ENCODE data around the gene BICDL1.

DNA sequence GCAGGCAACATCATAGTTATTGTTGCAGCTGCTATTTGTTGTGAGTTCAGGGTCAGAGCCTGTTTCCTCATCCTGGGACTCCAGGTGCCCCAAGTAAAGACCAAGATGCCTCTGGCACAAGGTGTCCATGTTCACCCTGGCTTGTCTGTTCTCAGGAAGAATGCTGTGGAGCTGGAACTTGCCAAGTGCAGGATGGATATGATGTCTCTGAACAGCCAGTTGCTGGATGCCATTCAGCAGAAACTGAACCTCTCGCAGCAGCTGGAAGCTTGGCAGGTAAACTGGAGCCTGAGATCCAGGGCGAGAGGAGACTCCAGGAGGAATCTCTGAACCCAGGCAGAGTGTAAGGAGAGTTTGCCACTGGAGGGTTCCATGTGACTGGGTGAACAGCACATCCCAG lies 100.8 kb downstream of the BICDL1 start:
- TF ChIP-seq POLR2AphosphoS5 (IDR thresholded peaks at IDR 0.05; ENCODE audit: insufficient read depth in 1 of 2, low read depth in 1 of 2) (no peak), POLR2A (IDR thresholded peaks at IDR 0.05) (no peak)
- TF ChIP-seq, protein P1, sequence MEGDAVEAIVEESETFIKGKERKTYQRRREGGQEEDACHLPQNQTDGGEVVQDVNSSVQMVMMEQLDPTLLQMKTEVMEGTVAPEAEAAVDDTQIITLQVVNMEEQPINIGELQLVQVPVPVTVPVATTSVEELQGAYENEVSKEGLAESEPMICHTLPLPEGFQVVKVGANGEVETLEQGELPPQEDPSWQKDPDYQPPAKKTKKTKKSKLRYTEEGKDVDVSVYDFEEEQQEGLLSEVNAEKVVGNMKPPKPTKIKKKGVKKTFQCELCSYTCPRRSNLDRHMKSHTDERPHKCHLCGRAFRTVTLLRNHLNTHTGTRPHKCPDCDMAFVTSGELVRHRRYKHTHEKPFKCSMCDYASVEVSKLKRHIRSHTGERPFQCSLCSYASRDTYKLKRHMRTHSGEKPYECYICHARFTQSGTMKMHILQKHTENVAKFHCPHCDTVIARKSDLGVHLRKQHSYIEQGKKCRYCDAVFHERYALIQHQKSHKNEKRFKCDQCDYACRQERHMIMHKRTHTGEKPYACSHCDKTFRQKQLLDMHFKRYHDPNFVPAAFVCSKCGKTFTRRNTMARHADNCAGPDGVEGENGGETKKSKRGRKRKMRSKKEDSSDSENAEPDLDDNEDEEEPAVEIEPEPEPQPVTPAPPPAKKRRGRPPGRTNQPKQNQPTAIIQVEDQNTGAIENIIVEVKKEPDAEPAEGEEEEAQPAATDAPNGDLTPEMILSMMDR (IDR thresholded peaks at IDR 0.05), result no peak

Data from vagina (tissue), 2 donors.